ENCODE measurements around the gene OTUD7B.
A peak's percentile ranks its signal among the peaks of the same experiment; 100 is the strongest.

Gene OTUD7B

DNA sequence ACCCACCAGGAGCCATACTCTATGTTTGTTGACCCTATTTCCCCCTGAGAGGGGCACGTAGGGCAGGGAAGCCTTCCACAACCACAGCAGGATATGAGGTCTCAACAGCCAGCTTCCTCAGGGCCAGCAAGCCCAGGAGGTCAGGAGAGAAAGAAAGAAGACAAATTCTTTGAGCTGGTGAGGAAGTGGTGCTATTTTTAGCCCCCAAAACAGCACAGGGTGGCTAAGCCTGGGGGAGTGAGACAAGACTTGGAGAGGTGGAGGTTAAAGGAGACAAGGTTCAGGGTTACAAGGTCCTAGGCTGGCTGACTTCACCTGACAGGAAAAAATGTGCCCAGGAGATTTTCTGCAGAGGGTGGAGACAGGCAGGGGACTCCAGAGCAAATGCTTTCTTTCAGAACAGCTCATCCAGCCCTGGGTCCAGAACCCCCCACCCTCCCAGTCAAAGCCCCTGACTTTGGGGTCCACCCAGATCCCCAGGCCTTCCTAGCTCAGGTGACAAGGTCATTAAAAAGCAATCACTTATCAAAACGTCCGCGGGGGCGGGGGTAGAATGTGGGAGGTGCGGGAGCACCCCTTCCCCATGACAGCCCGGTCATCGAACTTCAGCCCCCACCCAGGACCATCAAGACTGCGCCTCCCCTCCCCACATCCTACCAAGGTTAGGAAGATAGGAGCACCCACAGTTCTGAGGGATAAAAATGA, 94.2 kb downstream of the OTUD7B start:
- DNase-seq (ENCODE audit: low spot score) = no peak

DNA sequence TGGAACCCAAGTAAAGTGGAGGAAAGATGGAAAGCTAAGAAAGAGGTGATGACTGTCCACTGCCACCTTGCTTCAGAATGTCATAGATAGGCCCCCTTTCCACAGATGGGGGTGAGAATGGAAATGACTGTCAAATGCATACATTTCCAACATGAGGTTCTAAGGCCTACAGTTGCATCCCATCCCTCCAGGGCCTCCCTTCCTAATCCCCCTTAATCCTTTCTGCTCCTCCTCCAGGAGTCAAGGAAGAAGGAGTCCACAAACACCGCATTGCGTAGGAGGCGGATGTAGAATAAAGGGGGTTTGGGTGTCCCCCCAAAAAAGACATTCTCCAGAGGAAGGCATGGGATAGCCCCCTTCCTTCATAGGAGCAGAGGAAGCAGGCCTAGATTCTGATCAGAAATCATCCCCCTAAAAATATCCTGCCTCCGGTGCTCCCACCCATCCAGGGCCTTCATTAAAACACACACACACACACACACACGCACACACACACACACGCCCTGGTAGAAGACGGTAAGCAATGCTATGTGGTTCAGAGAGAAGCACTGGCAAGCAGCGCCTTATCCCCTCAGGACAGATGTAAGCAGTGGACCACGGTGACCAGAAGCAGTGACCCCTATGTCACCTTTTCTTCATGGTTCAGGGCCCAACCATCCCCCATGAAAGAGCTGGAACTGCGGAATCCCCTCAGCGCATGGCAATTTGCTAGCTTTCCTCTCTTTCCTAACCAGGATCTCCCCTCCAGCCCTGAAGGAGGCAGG, 94.9 kb downstream of the OTUD7B start:
- no peak for DNase-seq (ENCODE audit: low spot score)

DNA sequence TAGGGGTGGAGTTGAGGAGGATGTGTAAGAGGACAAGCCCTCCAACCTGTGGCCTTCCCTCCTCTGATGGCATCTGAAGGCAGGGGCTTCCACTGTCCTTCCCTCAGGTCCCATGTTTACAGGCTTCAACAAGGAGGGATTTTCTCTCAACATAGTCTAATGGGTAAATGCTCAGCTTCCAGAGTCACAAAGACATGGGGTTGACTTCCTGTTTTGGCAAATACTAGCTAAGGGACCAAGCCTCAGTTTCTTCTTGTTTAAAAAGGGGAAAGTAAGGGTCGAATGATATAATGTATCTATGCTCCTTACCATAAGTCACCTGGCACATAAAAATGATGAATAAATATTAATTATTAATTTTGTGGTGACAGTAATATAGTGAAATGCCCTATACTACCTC, 96.0 kb downstream of the OTUD7B start:
- DNase-seq (ENCODE audit: low spot score) = no peak

DNA sequence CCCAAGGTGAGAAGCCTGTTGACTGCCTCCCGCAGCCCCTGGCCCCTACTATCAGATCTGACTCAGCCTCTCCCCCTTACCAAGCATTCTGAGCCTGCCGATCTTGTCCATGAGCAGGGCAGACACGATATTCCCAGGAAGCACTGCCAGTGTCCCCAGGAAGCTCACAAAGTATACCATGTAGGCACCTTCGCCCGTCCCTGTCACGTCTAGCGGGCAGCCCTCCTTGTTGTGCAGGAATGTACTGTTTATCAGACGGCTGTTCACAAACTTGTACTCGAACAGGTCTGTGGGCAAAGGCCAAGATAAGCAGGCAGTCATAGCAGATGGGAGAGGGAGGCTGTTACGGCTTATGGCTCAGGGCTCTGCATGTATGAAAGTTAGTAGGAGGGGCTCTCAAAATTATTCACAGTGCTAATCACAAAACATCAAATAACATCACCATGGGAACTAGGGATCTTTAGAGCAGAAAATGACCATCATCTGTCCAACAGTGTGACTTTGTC, 103.9 kb downstream of the OTUD7B start:
- DNase-seq (ENCODE audit: low spot score) = no peak

DNA sequence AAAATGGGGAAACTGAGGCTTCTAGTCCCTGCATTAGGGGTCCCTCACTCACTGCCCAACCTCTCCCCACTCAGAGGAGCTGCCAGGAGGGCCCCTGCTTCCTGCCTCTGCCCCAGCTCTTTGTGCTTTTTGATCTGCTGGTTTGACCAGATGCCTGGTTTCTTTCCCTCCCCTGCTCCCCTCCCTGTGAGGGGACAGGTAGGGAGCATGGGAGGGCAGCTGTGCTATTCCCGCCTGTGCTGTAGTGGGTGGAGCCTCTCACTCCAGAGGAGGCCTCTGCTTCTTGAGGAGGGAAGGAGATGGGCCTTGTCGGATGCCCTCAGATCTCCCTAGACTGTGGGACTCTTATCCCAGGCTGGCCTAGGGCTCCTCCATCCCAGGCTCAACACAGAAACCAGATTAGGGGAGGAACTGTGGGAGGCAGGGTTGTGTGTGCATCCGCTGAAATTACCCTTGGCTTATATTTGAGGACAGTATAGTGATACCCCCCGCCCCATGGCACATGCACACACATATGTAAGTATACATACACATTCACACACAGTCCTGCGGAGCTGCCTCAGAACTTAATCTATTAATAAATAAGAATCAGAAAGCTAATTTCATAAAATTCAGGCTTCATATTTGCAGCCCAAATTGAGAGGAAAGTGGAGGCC, 106.6 kb downstream of the OTUD7B start:
- DNase-seq (ENCODE audit: low spot score) = no peak

DNA sequence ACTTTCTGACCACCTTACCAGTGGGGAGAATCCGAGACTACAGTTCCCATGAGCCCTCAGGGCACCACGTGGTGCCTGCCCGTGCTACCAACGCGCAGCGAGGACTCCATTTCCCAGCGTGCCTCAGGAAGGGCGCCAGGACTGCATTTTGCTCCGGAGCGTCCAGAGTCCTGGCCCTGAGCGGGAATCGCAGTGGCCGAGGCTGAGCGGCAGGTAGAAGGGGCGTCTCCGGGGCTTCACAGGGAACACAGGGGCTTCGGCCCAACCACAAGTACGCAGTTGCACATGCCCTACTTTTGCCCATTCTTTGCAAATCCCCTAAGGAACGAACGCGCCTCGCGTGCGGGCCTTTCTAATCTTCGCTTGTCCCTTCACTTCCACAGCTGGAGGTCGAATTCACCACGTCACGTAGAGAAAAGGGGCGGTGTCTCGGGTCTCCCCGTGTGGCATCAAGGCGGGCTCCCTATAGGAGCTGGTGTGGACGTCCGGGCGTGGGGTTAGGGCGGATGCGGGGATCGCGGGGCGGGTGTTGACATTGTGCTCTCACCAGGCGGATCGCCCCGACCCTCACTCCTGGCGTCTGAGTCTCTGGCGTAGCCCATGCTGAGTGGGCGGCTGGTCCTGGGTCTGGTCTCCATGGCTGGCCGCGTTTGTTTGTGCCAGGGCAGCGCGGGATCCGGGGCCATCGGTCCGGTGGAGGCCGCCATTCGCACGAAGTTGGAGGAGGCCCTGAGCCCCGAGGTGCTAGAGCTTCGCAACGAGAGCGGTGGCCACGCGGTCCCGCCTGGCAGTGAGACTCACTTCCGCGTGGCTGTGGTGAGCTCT, 110.9 kb downstream of the OTUD7B start, which contains the start of gene BOLA1:
BOLA1 (plus strand) TSS at position 109 of the 825 bp plus-strand sequence; CDS start at position 601, 492 bp downstream.
- DNase-seq (ENCODE audit: low spot score) = peak; percentile 82

DNA sequence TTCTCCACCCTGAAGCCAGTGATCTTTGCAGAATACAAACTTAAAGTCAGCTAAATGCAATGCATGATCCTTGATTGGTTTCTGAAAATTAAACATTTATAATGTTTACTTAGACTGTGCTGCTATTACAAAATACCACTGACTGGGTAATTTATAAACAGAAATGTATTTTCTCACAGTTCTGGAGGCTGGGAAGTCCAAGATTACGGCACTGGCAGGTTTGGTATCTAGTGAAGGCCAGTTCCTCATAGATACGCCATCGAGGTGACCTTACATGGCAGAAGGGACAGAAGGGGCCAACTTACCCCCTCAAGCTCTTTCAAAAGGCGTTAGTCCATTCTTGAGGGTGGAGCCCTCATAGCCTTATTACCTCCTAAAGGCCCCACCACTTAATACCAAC, 114.0 kb downstream of the OTUD7B start:
- DNase-seq (ENCODE audit: low spot score) = no peak

DNA sequence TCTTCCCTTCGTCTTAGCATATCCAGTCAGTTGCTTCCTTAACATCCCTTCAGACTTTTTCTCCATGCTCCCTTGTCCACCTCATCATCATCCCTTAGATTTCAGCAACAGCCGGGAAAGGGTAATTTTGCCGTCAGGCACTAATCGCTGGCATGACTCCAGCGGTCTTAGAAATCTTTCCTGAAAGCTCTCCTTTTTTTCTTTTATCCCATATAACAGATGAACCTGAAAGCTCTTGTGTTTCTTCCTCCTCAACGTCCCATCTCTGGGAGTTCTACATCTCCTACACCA, 121.6 kb downstream of the OTUD7B start:
- no peak for DNase-seq (ENCODE audit: low spot score)

DNA sequence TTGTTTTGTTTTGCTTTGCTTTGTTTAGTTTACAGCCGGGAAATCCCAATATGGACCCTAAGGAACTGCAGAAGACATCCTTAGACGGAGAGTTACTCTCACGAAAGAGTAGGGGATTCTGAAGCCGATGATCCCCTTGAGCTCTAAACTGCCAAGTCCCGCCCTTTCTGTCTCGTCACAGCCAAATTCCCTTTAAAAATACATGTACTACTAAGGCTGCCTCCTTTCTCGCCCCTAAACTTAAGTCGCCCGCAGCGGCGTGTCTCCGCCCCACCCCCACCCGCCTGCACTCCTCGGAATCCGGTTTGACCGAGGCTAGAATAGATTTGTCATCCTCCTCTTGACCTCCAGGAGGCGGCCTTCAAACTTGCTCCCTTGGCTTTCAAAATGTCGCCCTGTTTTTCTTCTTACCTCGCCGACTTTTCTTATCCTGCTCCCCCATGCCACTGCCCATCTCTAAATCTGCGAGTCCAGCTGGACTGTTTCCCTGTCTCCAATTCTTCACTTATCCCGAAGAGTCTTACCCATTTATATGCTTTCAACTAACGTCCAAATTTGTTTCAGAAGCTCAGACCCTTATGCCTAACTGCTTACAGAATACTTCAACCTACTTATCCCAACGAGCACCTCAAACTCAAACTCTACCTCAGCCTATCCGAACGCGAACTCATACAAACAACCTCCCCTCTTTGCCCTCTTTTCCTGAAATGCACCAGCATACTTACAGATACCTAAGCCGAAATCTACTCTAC, 122.1 kb downstream of the OTUD7B start:
- peak; percentile 81 for DNase-seq (ENCODE audit: low spot score)

Data from CD4-positive, alpha-beta T cell treated with Interleukin-2 at 100 ng/mL for 4 hours (primary cell).